Esophagus muscularis mucosa (tissue), 4 donors: ENCODE data around the gene PTPRN2.

Experiments used
- CTCF ChIP-seq, 3 experiments: fragments of 200-600 bp in 2 of 3; fragments of 450-650 bp in 1 of 3; sonication (generic) in 2 of 3; IDR thresholded peaks; one replicate each; pipeline ENCODE4 v1.5.1; 2017 to 2019; ENCODE audit warnings: antibody characterized with exemption in 3 of 3, mild to moderate bottlenecking in 2 of 3, moderate library complexity in 1 of 3
- EP300 ChIP-seq: sonication (generic); formaldehyde crosslinking; IDR thresholded peaks from one replicate; pipeline ENCODE4 v1.6.1; 2017; ENCODE audit warnings: antibody characterized with exemption
- POLR2AphosphoS5 ChIP-seq, 2 donors: sonication (generic); formaldehyde crosslinking; IDR thresholded peaks; one replicate each; pipeline ENCODE4 v1.6.1; 2017; ENCODE audit warnings: antibody characterized with exemption in 2 of 2

- TF ChIP-seq EP300, result no peak
- no peak for TF ChIP-seq CTCF (IDR thresholded peaks at IDR 0.05)
- TF ChIP-seq POLR2AphosphoS5 (IDR thresholded peaks at IDR 0.05), result no peak
These were observed 1003.2 kb downstream of the PTPRN2 start for GRCh38 chr7:157584420-157584819.
